ENCODE results near the gene MARVELD3.
"Not testable (repeated sequence)": the region's sequence is repeated elsewhere in the genome, so short reads cannot be mapped to it uniquely, and the experiment has no call there.

The MARVELD3 gene

GRCh38 chr16:71671165-71671564 is 45.2 kb downstream of the MARVELD3 start:
- H3K27ac ChIP-seq (ENCODE audit: low read depth, low read length), result no peak overlapping the region
- peaks cover 37% of the 10 kb centered on the region for H3K36me3 ChIP-seq (ENCODE audit: insufficient read depth, low read length)

GRCh38 chr16:71672125-71672524 is 46.1 kb downstream of the MARVELD3 start:
- no peaks in the 10 kb centered on the region for H3K79me2 ChIP-seq (ENCODE audit: control insufficient read depth, insufficient read depth, low read length, unreplicated experiment)
- H3K36me3 ChIP-seq (ENCODE audit: insufficient read depth, low read length), result peaks cover 41% of the 10 kb centered on the region
- no peaks in the 10 kb centered on the region for H3K27me3 ChIP-seq (ENCODE audit: insufficient read depth, low read length)
- no peaks in the 10 kb centered on the region for H3K4me1 ChIP-seq (ENCODE audit: control insufficient read depth, insufficient read depth, low read length, unreplicated experiment)
- no peak overlapping the region for H3K4me3 ChIP-seq (ENCODE audit: low read depth, low read length)
- H2AFZ ChIP-seq (ENCODE audit: low read length, unreplicated experiment), result no peak overlapping the region
- H3K27ac ChIP-seq (ENCODE audit: low read depth, low read length), result no peak overlapping the region

More at GRCh38 chr16:71671165-71671564, 45.2 kb downstream of the MARVELD3 start:
- Histone ChIP-seq H2AFZ (ENCODE audit: low read length, unreplicated experiment) (no peak overlapping the region), H3K27me3 (ENCODE audit: insufficient read depth, low read length) (no peaks in the 10 kb centered on the region), H3K4me3 (ENCODE audit: low read depth, low read length) (no peak overlapping the region), H3K4me1 (ENCODE audit: control insufficient read depth, insufficient read depth, low read length, unreplicated experiment) (no peaks in the 10 kb centered on the region), H3K79me2 (ENCODE audit: control insufficient read depth, insufficient read depth, low read length, unreplicated experiment) (no peaks in the 10 kb centered on the region)

DNA sequence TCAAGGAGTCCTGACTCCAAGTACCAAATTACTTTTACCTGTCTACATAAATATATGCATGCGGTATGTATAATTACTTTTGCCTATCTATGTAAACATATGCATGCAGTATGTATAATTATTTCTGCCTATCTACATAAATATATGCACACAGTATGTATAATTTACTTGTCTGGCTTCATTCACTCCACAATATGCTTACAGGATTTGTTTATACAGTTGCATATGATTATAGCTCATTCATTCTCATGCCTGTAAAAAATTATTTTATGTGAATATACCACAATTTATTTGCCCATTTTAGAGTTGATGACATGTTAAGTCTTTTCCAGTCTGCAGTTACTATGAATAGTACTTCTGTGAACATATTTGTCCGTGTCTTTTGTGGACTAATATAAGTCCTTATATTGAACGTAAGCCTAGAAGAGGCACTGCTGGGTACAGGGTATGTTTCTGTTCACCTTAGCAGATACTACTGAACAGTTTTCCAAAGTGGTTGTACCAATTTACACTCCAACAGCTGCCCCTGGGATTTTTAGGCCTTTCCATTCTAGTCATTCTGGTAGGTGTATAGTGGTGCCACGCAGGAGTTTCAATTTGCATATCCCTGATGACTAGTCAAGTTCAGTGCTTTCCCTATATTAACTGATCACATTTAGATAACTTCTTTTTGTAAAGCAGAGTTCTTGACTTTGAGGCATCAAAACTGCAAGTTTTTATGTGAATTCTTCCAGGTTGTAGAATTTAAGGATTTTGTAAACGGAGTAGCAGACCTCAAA is 47.0 kb downstream of the MARVELD3 start:
- no peaks in the 10 kb centered on the region for H3K4me1 ChIP-seq (ENCODE audit: control insufficient read depth, insufficient read depth, low read length, unreplicated experiment)
- no peak overlapping the region for H2AFZ ChIP-seq (ENCODE audit: low read length, unreplicated experiment)
- no peaks in the 10 kb centered on the region for H3K79me2 ChIP-seq (ENCODE audit: control insufficient read depth, insufficient read depth, low read length, unreplicated experiment)
- no peak overlapping the region for H3K27ac ChIP-seq (ENCODE audit: low read depth, low read length)
- peaks cover 41% of the 10 kb centered on the region for H3K36me3 ChIP-seq (ENCODE audit: insufficient read depth, low read length)
- H3K27me3 ChIP-seq (ENCODE audit: insufficient read depth, low read length), result no peaks in the 10 kb centered on the region
- H3K4me3 ChIP-seq (ENCODE audit: low read depth, low read length), result no peak overlapping the region

DNA sequence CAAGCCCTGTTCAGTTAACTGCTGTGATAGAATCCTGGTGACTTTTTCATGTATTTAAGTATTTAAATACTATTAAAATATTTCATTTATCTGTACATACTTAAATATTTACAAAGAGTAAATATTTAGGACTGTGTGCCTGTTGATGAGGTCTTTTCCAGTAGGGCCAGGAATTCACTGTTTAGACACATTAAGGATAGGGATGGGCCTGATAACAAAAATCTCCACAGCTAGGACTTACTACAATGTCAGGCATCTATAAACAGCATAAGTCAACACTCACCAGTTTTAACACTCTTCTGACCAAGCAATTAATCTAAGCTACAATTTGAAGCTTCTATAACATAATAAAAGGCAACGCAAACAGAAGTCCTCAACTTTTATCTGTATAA is 47.6 kb downstream of the MARVELD3 start:
- H3K4me1 ChIP-seq (ENCODE audit: control insufficient read depth, insufficient read depth, low read length, unreplicated experiment), result no peaks in the 10 kb centered on the region
- H3K79me2 ChIP-seq (ENCODE audit: control insufficient read depth, insufficient read depth, low read length, unreplicated experiment), result no peaks in the 10 kb centered on the region
- peaks cover 41% of the 10 kb centered on the region for H3K36me3 ChIP-seq (ENCODE audit: insufficient read depth, low read length)
- no peak overlapping the region for H2AFZ ChIP-seq (ENCODE audit: low read length, unreplicated experiment)
- H3K27ac ChIP-seq (ENCODE audit: low read depth, low read length), result no peak overlapping the region
- no peak overlapping the region for H3K4me3 ChIP-seq (ENCODE audit: low read depth, low read length)
- no peaks in the 10 kb centered on the region for H3K27me3 ChIP-seq (ENCODE audit: insufficient read depth, low read length)

DNA sequence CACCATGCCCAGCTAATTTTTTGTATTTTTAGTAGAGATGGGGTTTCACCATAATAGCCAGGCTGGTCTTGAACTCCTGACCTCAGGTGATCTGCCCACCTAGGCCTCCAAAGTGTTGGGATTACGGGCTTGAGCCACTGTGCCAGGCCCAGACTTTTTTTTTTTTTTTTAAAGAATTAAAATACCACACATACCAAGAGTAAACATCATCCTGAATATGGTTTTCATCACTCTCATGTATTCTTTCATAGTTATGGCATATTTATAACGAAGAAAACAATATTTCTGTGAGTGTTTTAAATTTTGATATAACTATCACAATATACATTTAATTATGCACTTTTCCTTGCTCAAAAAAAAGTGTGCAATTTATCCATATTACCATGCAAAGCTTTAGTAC is 48.2 kb downstream of the MARVELD3 start:
- no peak overlapping the region for H3K4me3 ChIP-seq (ENCODE audit: low read depth, low read length)
- no peaks in the 10 kb centered on the region for H3K79me2 ChIP-seq (ENCODE audit: control insufficient read depth, insufficient read depth, low read length, unreplicated experiment)
- no peak overlapping the region for H3K27ac ChIP-seq (ENCODE audit: low read depth, low read length)
- H3K27me3 ChIP-seq (ENCODE audit: insufficient read depth, low read length), result no peaks in the 10 kb centered on the region
- no peak overlapping the region for H2AFZ ChIP-seq (ENCODE audit: low read length, unreplicated experiment)
- no peaks in the 10 kb centered on the region for H3K4me1 ChIP-seq (ENCODE audit: control insufficient read depth, insufficient read depth, low read length, unreplicated experiment)
- H3K36me3 ChIP-seq (ENCODE audit: insufficient read depth, low read length), result peaks cover 35% of the 10 kb centered on the region

GRCh38 chr16:71675380-71675779 is 49.4 kb downstream of the MARVELD3 start:
- no peaks in the 10 kb centered on the region for H3K79me2 ChIP-seq (ENCODE audit: control insufficient read depth, insufficient read depth, low read length, unreplicated experiment)
- no peak overlapping the region for H2AFZ ChIP-seq (ENCODE audit: low read length, unreplicated experiment)
- no peaks in the 10 kb centered on the region for H3K27me3 ChIP-seq (ENCODE audit: insufficient read depth, low read length)
- peaks cover 32% of the 10 kb centered on the region for H3K36me3 ChIP-seq (ENCODE audit: insufficient read depth, low read length)
- H3K4me3 ChIP-seq (ENCODE audit: low read depth, low read length), result no peak overlapping the region
- no peaks in the 10 kb centered on the region for H3K4me1 ChIP-seq (ENCODE audit: control insufficient read depth, insufficient read depth, low read length, unreplicated experiment)
- H3K27ac ChIP-seq (ENCODE audit: low read depth, low read length), result no peak overlapping the region

DNA sequence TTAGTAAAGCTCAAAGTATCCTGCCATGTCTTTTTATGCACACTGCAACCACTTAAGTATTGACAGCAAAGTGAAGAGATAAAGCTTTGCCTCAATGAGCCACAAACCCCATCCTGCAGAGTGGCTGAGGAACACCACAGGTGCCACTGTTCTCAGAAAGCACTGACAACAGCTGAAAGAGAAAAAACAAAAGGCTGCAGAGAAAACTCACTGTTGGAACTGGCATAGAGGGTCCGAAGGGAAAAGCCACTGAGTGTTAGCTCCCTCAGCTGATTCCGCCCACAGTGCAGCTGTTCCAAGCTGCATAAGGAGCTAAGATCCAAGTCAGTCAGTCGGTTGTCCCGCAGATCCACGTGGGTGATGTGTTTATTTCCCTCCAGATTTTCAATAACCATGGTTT is 50.3 kb downstream of the MARVELD3 start:
- H3K36me3 ChIP-seq (ENCODE audit: insufficient read depth, low read length), result peaks cover 41% of the 10 kb centered on the region
- H3K4me1 ChIP-seq (ENCODE audit: control insufficient read depth, insufficient read depth, low read length, unreplicated experiment), result no peaks in the 10 kb centered on the region
- no peak overlapping the region for H3K27ac ChIP-seq (ENCODE audit: low read depth, low read length)
- H3K4me3 ChIP-seq (ENCODE audit: low read depth, low read length), result no peak overlapping the region
- H3K79me2 ChIP-seq (ENCODE audit: control insufficient read depth, insufficient read depth, low read length, unreplicated experiment), result no peaks in the 10 kb centered on the region
- H3K27me3 ChIP-seq (ENCODE audit: insufficient read depth, low read length), result no peaks in the 10 kb centered on the region
- no peak overlapping the region for H2AFZ ChIP-seq (ENCODE audit: low read length, unreplicated experiment)

DNA sequence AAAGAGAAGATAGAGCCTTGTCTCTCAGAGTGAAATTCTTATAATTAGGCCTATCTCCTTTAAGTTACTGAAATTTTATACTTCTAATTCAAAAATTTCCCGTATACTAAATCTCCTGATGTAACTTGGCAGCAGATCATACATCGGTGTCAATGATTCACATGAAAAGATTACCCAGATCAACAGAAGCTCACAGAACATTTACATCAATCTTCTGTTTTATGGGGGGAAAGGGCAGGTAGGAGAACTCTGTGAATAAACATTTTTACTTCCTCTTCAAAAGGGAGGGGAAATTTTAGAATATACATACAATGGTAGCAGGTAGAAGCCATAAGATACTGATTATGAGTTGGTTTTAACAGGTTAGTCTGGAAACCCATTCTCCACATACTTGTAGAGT is 55.4 kb downstream of the MARVELD3 start:
- H3K4me3 ChIP-seq (ENCODE audit: low read depth, low read length), result no peak overlapping the region
- H2AFZ ChIP-seq (ENCODE audit: low read length, unreplicated experiment), result no peak overlapping the region
- no peaks in the 10 kb centered on the region for H3K4me1 ChIP-seq (ENCODE audit: control insufficient read depth, insufficient read depth, low read length, unreplicated experiment)
- H3K27me3 ChIP-seq (ENCODE audit: insufficient read depth, low read length), result no peaks in the 10 kb centered on the region
- peaks cover 21% of the 10 kb centered on the region for H3K36me3 ChIP-seq (ENCODE audit: insufficient read depth, low read length)
- no peak overlapping the region for H3K27ac ChIP-seq (ENCODE audit: low read depth, low read length)
- no peaks in the 10 kb centered on the region for H3K79me2 ChIP-seq (ENCODE audit: control insufficient read depth, insufficient read depth, low read length, unreplicated experiment)

DNA sequence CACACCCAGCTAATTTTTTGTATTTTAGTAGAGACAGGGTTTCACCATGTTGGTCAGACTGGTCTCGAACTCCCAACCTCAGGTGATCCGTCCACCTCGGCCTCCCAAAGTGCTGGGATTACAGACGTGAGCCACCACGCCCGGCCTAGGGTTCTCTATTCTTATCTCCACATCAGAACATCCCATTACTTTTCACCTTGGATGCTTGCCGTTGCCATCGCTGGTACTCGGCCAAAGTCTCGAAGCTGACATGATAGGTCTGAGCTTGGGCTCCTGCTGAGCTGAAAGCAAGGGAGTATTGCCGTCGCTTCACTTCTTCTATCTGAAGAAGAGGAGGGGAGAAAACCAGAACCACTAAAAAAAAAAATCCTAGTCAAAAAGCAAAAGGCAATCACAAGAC is 58.3 kb downstream of the MARVELD3 start:
- H2AFZ ChIP-seq (ENCODE audit: low read length, unreplicated experiment); H3K27ac ChIP-seq (ENCODE audit: low read depth, low read length); H3K79me2 ChIP-seq (ENCODE audit: control insufficient read depth, insufficient read depth, low read length, unreplicated experiment); H3K4me1 ChIP-seq (ENCODE audit: control insufficient read depth, insufficient read depth, low read length, unreplicated experiment); H3K4me3 ChIP-seq (ENCODE audit: low read depth, low read length); H3K27me3 ChIP-seq (ENCODE audit: insufficient read depth, low read length): not testable (repeated sequence)
- peaks cover 27% of the 10 kb centered on the region for H3K36me3 ChIP-seq (ENCODE audit: insufficient read depth, low read length)
